ENCODE measurements around the gene LETM1. TPM values are rescaled to one million over a fixed set of nuclear protein-coding genes. Genes with fewer than 3 reads are reported as not detected.

Gene LETM1
- total and polyA plus RNA-seq, 2 of the 13 experiments (the other 11 are each of a cell fraction or from before 2014, with no cell fraction given), result 9.7 to 41.6 TPM

DNA sequence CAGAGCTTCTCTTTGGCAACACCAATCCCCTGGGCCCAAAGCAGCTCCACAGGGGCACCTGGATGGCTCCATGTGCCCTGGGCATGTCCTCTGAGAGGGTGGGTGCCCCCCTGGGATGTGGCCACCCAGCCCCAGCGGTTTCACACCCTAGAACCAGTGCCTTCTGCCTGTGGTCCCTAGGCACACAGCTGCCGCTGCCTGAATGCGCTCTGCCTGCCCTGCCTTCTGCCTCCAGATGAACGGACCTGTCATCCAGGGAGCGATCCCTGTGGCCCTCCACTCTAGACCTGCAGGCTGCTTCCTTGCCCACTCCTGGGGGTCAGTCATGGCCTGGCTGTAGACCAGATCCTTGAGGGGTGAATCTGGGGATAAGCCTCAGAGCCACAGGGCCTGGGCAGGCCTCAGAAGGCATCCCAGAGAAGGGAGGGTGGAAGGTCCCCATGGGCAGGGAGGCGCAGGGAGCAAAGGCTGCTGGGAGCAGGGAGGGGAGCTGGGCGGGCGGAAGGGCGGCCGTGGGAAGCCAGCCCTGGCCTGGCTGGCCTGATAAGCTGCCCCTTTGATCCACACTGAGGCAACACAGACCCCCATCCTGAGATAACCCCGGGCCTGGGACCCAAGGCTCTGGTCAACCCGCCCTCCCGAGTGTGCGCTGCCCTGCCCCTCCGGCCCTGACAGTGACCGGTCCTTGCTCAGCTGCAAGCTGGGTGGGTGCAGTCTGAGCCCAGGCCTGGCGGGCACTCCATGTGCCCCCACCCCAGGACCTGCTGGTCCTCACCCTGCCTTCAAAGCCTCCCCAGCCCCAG is 71.0 kb downstream of the LETM1 start (continued):
- TF ChIP-seq SP2 (CRISPR knock-in tag; IDR thresholded peaks at IDR 0.05) (no peak), TCF12 (IDR thresholded peaks at IDR 0.05) (no peak), TCF12 (CRISPR knock-in tag; IDR thresholded peaks at IDR 0.05) (no peak), ZNF607 (CRISPR knock-in tag; IDR thresholded peaks at IDR 0.05; ENCODE audit: borderline replicate concordance) (no peak), ZNF292 (CRISPR knock-in tag; IDR thresholded peaks at IDR 0.05; ENCODE audit: borderline replicate concordance, low read depth) (peak; percentile 77), TARDBP (CRISPR knock-in tag; IDR thresholded peaks at IDR 0.05) (peak; percentile 78; the same call in 1 of the 2 replicates), HOXA9 (CRISPR knock-in tag; IDR thresholded peaks at IDR 0.05; ENCODE audit: borderline replicate concordance) (no peak), REXO4 (CRISPR knock-in tag; IDR thresholded peaks at IDR 0.05; ENCODE audit: borderline replicate concordance) (no peak), ZFX (CRISPR knock-in tag; IDR thresholded peaks at IDR 0.05; ENCODE audit: low read depth) (peak; percentile 97), JDP2 (CRISPR knock-in tag; IDR thresholded peaks at IDR 0.05; ENCODE audit: borderline replicate concordance) (no peak), U2AF1 (optimal IDR thresholded peaks at IDR 0.05; ENCODE audit: low read depth, low read length) (no peak), JUND (CRISPR knock-in tag; IDR thresholded peaks at IDR 0.05) (peak; percentile 9; the same call in 1 of the 2 replicates), ZNF20 (CRISPR knock-in tag; IDR thresholded peaks at IDR 0.05) (no peak), ZNF446 (CRISPR knock-in tag; IDR thresholded peaks at IDR 0.05) (no peak), ZNF839 (CRISPR knock-in tag; IDR thresholded peaks at IDR 0.05; ENCODE audit: borderline replicate concordance) (no peak), ZNF274 (CRISPR knock-in tag; IDR thresholded peaks at IDR 0.05) (no peak; the same call in 1 of the 2 replicates), MYNN (CRISPR knock-in tag; IDR thresholded peaks at IDR 0.05; ENCODE audit: low read depth) (no peak), EED (CRISPR knock-in tag; IDR thresholded peaks at IDR 0.05) (0 out of 2 replicates have a peak, but pooled peaks have one; percentile 79), ZNF616 (CRISPR knock-in tag; IDR thresholded peaks at IDR 0.05; ENCODE audit: low read depth) (0 out of 2 replicates have a peak, but pooled peaks have one; percentile 18), PTBP1 (IDR thresholded peaks at IDR 0.05; ENCODE audit: low read depth, low read length, poor library complexity, severe bottlenecking) (no peak), RBM22 (optimal IDR thresholded peaks at IDR 0.05; ENCODE audit: low read length) (no peak), MTF1 (CRISPR knock-in tag; IDR thresholded peaks at IDR 0.05) (no peak; the same call in 1 of the 2 replicates), ZNF768 (CRISPR knock-in tag; IDR thresholded peaks at IDR 0.05) (no peak)
- TF ChIP-seq, protein P1, sequence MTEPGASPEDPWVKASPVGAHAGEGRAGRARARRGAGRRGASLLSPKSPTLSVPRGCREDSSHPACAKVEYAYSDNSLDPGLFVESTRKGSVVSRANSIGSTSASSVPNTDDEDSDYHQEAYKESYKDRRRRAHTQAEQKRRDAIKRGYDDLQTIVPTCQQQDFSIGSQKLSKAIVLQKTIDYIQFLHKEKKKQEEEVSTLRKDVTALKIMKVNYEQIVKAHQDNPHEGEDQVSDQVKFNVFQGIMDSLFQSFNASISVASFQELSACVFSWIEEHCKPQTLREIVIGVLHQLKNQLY (CRISPR knock-in tag; IDR thresholded peaks at IDR 0.05), result peak; percentile 70; the same call in 1 of the 2 replicates
- TF ChIP-seq, protein P2, sequence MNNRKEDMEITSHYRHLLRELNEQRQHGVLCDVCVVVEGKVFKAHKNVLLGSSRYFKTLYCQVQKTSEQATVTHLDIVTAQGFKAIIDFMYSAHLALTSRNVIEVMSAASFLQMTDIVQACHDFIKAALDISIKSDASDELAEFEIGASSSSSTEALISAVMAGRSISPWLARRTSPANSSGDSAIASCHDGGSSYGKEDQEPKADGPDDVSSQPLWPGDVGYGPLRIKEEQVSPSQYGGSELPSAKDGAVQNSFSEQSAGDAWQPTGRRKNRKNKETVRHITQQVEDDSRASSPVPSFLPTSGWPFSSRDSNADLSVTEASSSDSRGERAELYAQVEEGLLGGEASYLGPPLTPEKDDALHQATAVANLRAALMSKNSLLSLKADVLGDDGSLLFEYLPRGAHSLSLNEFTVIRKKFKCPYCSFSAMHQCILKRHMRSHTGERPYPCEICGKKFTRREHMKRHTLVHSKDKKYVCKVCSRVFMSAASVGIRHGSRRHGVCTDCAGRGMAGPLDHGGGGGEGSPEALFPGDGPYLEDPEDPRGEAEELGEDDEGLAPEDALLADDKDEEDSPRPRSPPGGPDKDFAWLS (CRISPR knock-in tag; IDR thresholded peaks at IDR 0.05; ENCODE audit: borderline replicate concordance), result peak; percentile 94; the same call in 1 of the 2 replicates
- TF ChIP-seq, protein P3, sequence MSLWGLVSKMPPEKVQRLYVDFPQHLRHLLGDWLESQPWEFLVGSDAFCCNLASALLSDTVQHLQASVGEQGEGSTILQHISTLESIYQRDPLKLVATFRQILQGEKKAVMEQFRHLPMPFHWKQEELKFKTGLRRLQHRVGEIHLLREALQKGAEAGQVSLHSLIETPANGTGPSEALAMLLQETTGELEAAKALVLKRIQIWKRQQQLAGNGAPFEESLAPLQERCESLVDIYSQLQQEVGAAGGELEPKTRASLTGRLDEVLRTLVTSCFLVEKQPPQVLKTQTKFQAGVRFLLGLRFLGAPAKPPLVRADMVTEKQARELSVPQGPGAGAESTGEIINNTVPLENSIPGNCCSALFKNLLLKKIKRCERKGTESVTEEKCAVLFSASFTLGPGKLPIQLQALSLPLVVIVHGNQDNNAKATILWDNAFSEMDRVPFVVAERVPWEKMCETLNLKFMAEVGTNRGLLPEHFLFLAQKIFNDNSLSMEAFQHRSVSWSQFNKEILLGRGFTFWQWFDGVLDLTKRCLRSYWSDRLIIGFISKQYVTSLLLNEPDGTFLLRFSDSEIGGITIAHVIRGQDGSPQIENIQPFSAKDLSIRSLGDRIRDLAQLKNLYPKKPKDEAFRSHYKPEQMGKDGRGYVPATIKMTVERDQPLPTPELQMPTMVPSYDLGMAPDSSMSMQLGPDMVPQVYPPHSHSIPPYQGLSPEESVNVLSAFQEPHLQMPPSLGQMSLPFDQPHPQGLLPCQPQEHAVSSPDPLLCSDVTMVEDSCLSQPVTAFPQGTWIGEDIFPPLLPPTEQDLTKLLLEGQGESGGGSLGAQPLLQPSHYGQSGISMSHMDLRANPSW (CRISPR knock-in tag; IDR thresholded peaks at IDR 0.05; ENCODE audit: borderline replicate concordance), result no peak
